Esophagus mucosa (tissue), 1 donor: Measurements from ENCODE around the gene EFEMP2. TPM values are rescaled to one million over a fixed set of nuclear protein-coding genes. Genes with fewer than 3 reads are reported as not detected.
"Not testable (repeated sequence)": the region's sequence is repeated elsewhere in the genome, so short reads cannot be mapped to it uniquely, and the experiment has no call there.

Source experiments
- ATAC-seq: fragments of 200-7000 bp; cut with Tn5 transposase; one replicate; pipeline ENCODE4 v1.9.1; 2020
- total RNA-seq: library from RNA; stranded (reverse); gene quantifications from one replicate; pipeline ENCODE4 v1.2.4, GENCODE V29; 2023
- donor health status: DM: yes; HTN: yes; CAD: no.

The EFEMP2 gene
- total RNA-seq, 1 donor from 2014 or later, result 4.6 TPM

GRCh38 chr11:65854161-65854592, 18.4 kb downstream of the EFEMP2 start:
- ATAC-seq, result no peak

- no peak for ATAC-seq
Measured at GRCh38 chr11:65853246-65853979, 19.2 kb downstream of the EFEMP2 start.

GRCh38 chr11:65852508-65853245, 19.9 kb downstream of the EFEMP2 start:
- no peak for ATAC-seq

GRCh38 chr11:65851811-65852507, 20.6 kb downstream of the EFEMP2 start:
- no peak for ATAC-seq

GRCh38 chr11:65851083-65851579, 21.5 kb downstream of the EFEMP2 start:
- peak; percentile 22 for ATAC-seq

- ATAC-seq, result peak; percentile 6
Measured at GRCh38 chr11:65850217-65851082, 22.1 kb downstream of the EFEMP2 start.

GRCh38 chr11:65849771-65850216, 22.8 kb downstream of the EFEMP2 start:
- ATAC-seq, result peak; percentile 0

GRCh38 chr11:65849366-65849765, 23.2 kb downstream of the EFEMP2 start:
- ATAC-seq, result peak; percentile 2

- not testable (repeated sequence) for ATAC-seq
Measured at GRCh38 chr11:65848693-65849092, 23.9 kb downstream of the EFEMP2 start.

GRCh38 chr11:65847746-65848145, 24.9 kb downstream of the EFEMP2 start:
- no peak for ATAC-seq

- peak; percentile 6 for ATAC-seq
Measured at GRCh38 chr11:65844231-65844872, 28.2 kb downstream of the EFEMP2 start.

GRCh38 chr11:65843811-65844210, 28.8 kb downstream of the EFEMP2 start:
- ATAC-seq, result peak; percentile 25

GRCh38 chr11:65842144-65842543, 30.5 kb downstream of the EFEMP2 start:
- peak; percentile 53 for ATAC-seq

GRCh38 chr11:65834202-65834601, 38.4 kb downstream of the EFEMP2 start:
- no peak for ATAC-seq

- ATAC-seq, result peak; percentile 99
Measured at GRCh38 chr11:65833297-65834030, 39.1 kb downstream of the EFEMP2 start, which contains the start of gene SNX32. TSS of gene SNX32 (plus strand) at chr11:65833963. CDS start at chr11:65834066, 103 bp downstream.

- not testable (repeated sequence) for ATAC-seq
Measured at GRCh38 chr11:65832231-65832630, 40.4 kb downstream of the EFEMP2 start.

GRCh38 chr11:65829459-65829858, 43.1 kb downstream of the EFEMP2 start:
- no peak for ATAC-seq

- no peak for ATAC-seq
Measured at GRCh38 chr11:65826984-65827735, 45.4 kb downstream of the EFEMP2 start.

- no peak for ATAC-seq
Measured at GRCh38 chr11:65822776-65823528, 49.6 kb downstream of the EFEMP2 start.
